MM.1S (cell line): Measurements from ENCODE around the gene TTLL11.

Experiments
- CTCF ChIP-seq: fragments of 300-600 bp; sonication (generic); IDR thresholded peaks from 2 replicates; pipeline ENCODE4 v1.5.1; 2016; ENCODE audit warnings: antibody characterized with exemption, low read length, mixed read lengths
- EZH2 ChIP-seq: fragments of 300-600 bp; sonication (generic); optimal IDR thresholded peaks from 2 replicates; pipeline ENCODE3; 2017; ENCODE audit warnings: low read depth, mild to moderate bottlenecking, antibody characterized with exemption, low read length, mixed read lengths
- EZH2phosphoT487 ChIP-seq: fragments of 300-600 bp; sonication (generic); IDR thresholded peaks from 2 replicates; pipeline ENCODE4 v1.6.1; 2018; ENCODE audit warnings: antibody characterized with exemption, low read length

DNA sequence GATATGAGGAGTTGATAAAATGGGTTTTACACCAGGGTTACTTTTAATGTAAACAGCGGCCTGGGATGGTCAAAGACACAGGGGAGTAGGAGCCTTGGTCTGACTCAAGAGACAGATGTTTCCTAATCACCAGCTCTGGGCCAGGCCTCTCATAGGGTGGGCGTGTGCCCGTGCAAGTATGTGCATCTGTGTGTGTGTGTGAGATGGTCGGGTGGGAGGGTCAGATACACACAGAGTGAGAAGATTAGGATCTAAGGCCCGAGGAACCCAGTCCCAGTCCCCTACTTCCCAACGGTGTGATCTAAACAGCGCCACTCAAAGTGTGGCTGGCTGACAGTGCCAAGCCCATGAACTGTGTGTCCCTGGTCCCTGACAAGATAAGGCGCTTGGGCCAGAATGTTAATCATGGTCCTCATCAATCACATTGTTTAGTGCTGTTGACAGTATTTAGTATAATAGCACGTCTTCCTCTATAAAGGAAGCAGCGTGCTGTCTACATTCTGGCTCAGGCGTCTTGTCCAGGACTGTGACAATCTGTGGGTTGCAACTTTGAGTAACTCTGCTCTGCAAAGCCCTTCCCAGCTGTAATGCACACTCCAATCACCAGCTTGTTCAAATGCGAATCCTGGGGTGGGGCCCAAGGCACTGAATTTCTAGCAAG, 267.9 kb downstream of the TTLL11 start:
- TF ChIP-seq CTCF (no peak), EZH2phosphoT487 (no peak), EZH2 (no peak)
